HCT116 (cell line): ENCODE results near the gene IL11RA. TPM values are rescaled to one million over a fixed set of nuclear protein-coding genes. Genes with fewer than 3 reads are reported as not detected.

Source experiments
- ATAC-seq: fragments of 200-7000 bp; cut with Tn5 transposase; 2 replicates; pipeline ENCODE4 v1.9.1; 2020; ENCODE audit warnings: mild to moderate bottlenecking, moderate library complexity
- BruUV-seq: library from RNA; stranded (reverse); fragments of 400-500 nt; replicated peaks from 2 replicates; lab custom pipeline; 2021; lab: Mats Ljungman, UMichigan
- CTCF ChIA-PET: fragments of 300-600 bp; sonication (Branson Sonifier 250); formaldehyde crosslinking; loops from one replicate; lab custom pipeline; 2021; ENCODE audit warnings: antibody characterized with exemption; lab: Charles Lee
- POLR2A ChIA-PET: fragments of 300-600, 350-600 bp; sonication (Branson Sonifier 250); formaldehyde crosslinking; loops from one replicate; lab custom pipeline; 2021; ENCODE audit warnings: antibody characterized with exemption; lab: Charles Lee
- RAD21 ChIA-PET, 2 experiments: fragments of 300-600 bp; sonication (Branson Sonifier 250); formaldehyde crosslinking; loops; one replicate each; lab custom pipeline; 2023; ENCODE audit warnings: low total read pairs in 2 of 2; ENCODE audit not compliant: uncharacterized antibody in 2 of 2, unreplicated experiment in 2 of 2, low non-redundant PET in 1 of 2; lab: Charles Lee
- DNase-seq: peaks from one replicate; pipeline ENCODE4 v3.0.0-alpha.2; 2010; ENCODE audit warnings: low read depth, low spot score
- H2AFZ ChIP-seq: fragments of 200-600 bp; shearing (Covaris generic), sonication (generic); 2 replicates; pipeline ENCODE4 v1.6.1; 2017; ENCODE audit warnings: low read depth, mixed run types, mixed read lengths, antibody characterized with exemption, low read length; ENCODE audit not compliant: poor library complexity, severe bottlenecking
- H3K27ac ChIP-seq: 2 replicates; pipeline ENCODE4 v1.5.1; 2012; ENCODE audit warnings: low read depth, low read length
- H3K27me3 ChIP-seq: fragments of 200-600 bp; sonication (generic); 2 replicates; pipeline ENCODE4 v1.6.1; 2016; ENCODE audit warnings: mixed run types, low read length, mixed read lengths; ENCODE audit not compliant: insufficient read depth
- H3K36me3 ChIP-seq, 2 experiments: fragments of 200-500 bp in 1 of 2; fragments of 200-600 bp in 1 of 2; sonication (Bioruptor generic) in 1 of 2; sonication (generic) in 1 of 2; 2 replicates each; pipeline versions ENCODE4 v1.5.1 to v1.6.1; 2014 to 2016; ENCODE audit warnings: low read length in 2 of 2, inconsistent platforms in 1 of 2, mixed read lengths in 1 of 2, mixed run types in 1 of 2; ENCODE audit not compliant: insufficient read depth in 2 of 2, control insufficient read depth in 1 of 2
- H3K4me1 ChIP-seq, 2 experiments: fragments of 200-600 bp in 1 of 2; sonication (generic) in 1 of 2; 2 replicates each; pipeline versions ENCODE4 v1.5.1 to v1.6.1; 2012 to 2017; ENCODE audit warnings: low read length in 2 of 2, inconsistent platforms in 1 of 2, mild to moderate bottlenecking in 1 of 2, mixed read lengths in 1 of 2, mixed run types in 1 of 2, moderate library complexity in 1 of 2; ENCODE audit not compliant: insufficient read depth in 2 of 2, control insufficient read depth in 1 of 2
- H3K4me2 ChIP-seq: fragments of 200-600 bp; sonication (generic); 2 replicates; pipeline ENCODE4 v1.6.1; 2017; ENCODE audit warnings: mixed run types, low read length, mixed read lengths
- H3K4me3 ChIP-seq, 2 experiments: fragments of 200-600 bp in 1 of 2; sonication (generic) in 1 of 2; replicated peaks in 1 of 2; 2 replicates each; pipeline ENCODE4 v1.5.1; 2011 to 2016; ENCODE audit warnings: low read length in 2 of 2, control low read depth in 1 of 2, low read depth in 1 of 2, mild to moderate bottlenecking in 1 of 2, mixed read lengths in 1 of 2, mixed run types in 1 of 2
- H3K79me2 ChIP-seq: fragments of 200-600 bp; sonication (generic); 2 replicates; pipeline ENCODE4 v1.6.1; 2017; ENCODE audit warnings: mild to moderate bottlenecking, mixed run types, low read length, moderate library complexity, mixed read lengths; ENCODE audit not compliant: insufficient read depth
- H3K9ac ChIP-seq: fragments of 200-600 bp; sonication (generic); 2 replicates; pipeline ENCODE4 v1.6.1; 2016; ENCODE audit warnings: low read length, mixed read lengths
- H3K9me2 ChIP-seq: fragments of 200-600 bp; sonication (generic), shearing (Covaris generic); 2 replicates; pipeline ENCODE4 v1.6.1; 2017; ENCODE audit warnings: mixed run types, mild to moderate bottlenecking, moderate library complexity; ENCODE audit not compliant: insufficient read depth
- H3K9me3 ChIP-seq, 2 experiments: fragments of 200-500 bp in 1 of 2; fragments of 200-600 bp in 1 of 2; sonication (Bioruptor generic) in 1 of 2; sonication (generic) in 1 of 2; 2 replicates each; pipeline ENCODE4 v1.6.1; 2014 to 2017; ENCODE audit warnings: low read length in 2 of 2, mixed read lengths in 2 of 2, inconsistent platforms in 1 of 2, low read depth in 1 of 2, mild to moderate bottlenecking in 1 of 2, mixed run types in 1 of 2, moderate library complexity in 1 of 2; ENCODE audit not compliant: control insufficient read depth in 1 of 2, insufficient read depth in 1 of 2
- H4K20me1 ChIP-seq: fragments of 200-600 bp; sonication (generic), shearing (Covaris generic); 2 replicates; pipeline ENCODE4 v1.6.1; 2017; ENCODE audit warnings: mixed run types, mild to moderate bottlenecking, moderate library complexity; ENCODE audit not compliant: insufficient read depth
- CBX3 ChIP-seq: IDR thresholded peaks from 2 replicates; pipeline ENCODE4 v1.6.1; 2012; ENCODE audit warnings: low read depth
- EGR1 ChIP-seq: IDR thresholded peaks from 2 replicates; pipeline ENCODE4 v1.6.1; 2012; ENCODE audit warnings: low read depth
- ELF1 ChIP-seq: IDR thresholded peaks from 2 replicates; pipeline ENCODE4 v1.6.1; 2012; ENCODE audit warnings: low read depth, borderline replicate concordance
- EZH2phosphoT487 ChIP-seq: fragments of 200-600 bp; IDR thresholded peaks from 2 replicates; pipeline ENCODE4 v1.6.1; 2018; ENCODE audit warnings: antibody characterized with exemption, borderline replicate concordance
- POLR2A ChIP-seq: IDR thresholded peaks from 2 replicates; pipeline ENCODE4 v1.7.0; 2011; ENCODE audit warnings: borderline replicate concordance; ENCODE audit not compliant: insufficient read depth, insufficient read length; ENCODE audit errors: extremely low read depth
- REST ChIP-seq: IDR thresholded peaks from 2 replicates; pipeline ENCODE4 v1.6.1; 2012; ENCODE audit warnings: low read depth
- SP1 ChIP-seq: IDR thresholded peaks from 2 replicates; pipeline ENCODE4 v1.6.1; 2012; ENCODE audit warnings: low read depth
- YY1 ChIP-seq: IDR thresholded peaks from 2 replicates; pipeline ENCODE4 v1.6.1; 2011; ENCODE audit warnings: low read length, low read depth, moderate library complexity, mild to moderate bottlenecking; ENCODE audit not compliant: insufficient replicate concordance; ENCODE audit errors: extremely low read depth
- ZBTB33 ChIP-seq: IDR thresholded peaks from 2 replicates; pipeline ENCODE4 v1.6.1; 2011; ENCODE audit warnings: mild to moderate bottlenecking, low read length, moderate library complexity; ENCODE audit not compliant: insufficient replicate concordance; ENCODE audit errors: extremely low read depth
- intact Hi-C: fragments of 100-400 bp; cut with micrococcal nuclease; formaldehyde crosslinking; loops from 2 replicates; pipeline ENCODE4 v1.10.0; 2022
- total RNA-seq: library from RNA; stranded (reverse); gene quantifications from one replicate; pipeline ENCODE4 v1.2.1, GENCODE V29; 2021; ENCODE audit not compliant: unreplicated experiment

The IL11RA gene
- total RNA-seq, 1 experiment from 2014 or later: 10.6 TPM

GRCh38 chr9:34687276-34688030 lies 35.5 kb downstream of the IL11RA start:
- Histone ChIP-seq H3K4me3 (no peak overlapping the region), H3K36me3 (no peaks in the 10 kb centered on the region), H3K4me1 (no peaks in the 10 kb centered on the region), H3K27ac (no peak overlapping the region), H3K9me2 (no peaks in the 10 kb centered on the region), H3K9me3 (no peaks in the 10 kb centered on the region), H3K27me3 (no peaks in the 10 kb centered on the region), H3K9ac (no peak overlapping the region), H3K79me2 (no peaks in the 10 kb centered on the region), H4K20me1 (no peaks in the 10 kb centered on the region), H2AFZ (no peak overlapping the region), H3K4me2 (no peak overlapping the region)
- POLR2A ChIA-PET: no interaction called here
- no TSS peak for BruUV-seq
- no peak for DNase-seq
- ATAC-seq: no peak
- RAD21 ChIA-PET: no interaction called here
- TF ChIP-seq POLR2A: no peak
- TF ChIP-seq ELF1: no peak
- no peak for TF ChIP-seq EZH2phosphoT487
- intact Hi-C loops: no loop called here
- CTCF ChIA-PET: interaction anchor here (2.9 kb wide), 1 partner anchor 15 kb away, joined by 7 read pairs; no protein-coding TSS in a partner anchor

- Histone ChIP-seq H3K27ac (no peak overlapping the region), H4K20me1 (no peaks in the 10 kb centered on the region), H3K9ac (no peak overlapping the region), H3K36me3 (no peaks in the 10 kb centered on the region), H3K4me2 (no peak overlapping the region), H3K4me1 (no peaks in the 10 kb centered on the region), H3K27me3 (no peaks in the 10 kb centered on the region), H3K9me3 (no peaks in the 10 kb centered on the region), H2AFZ (no peak overlapping the region), H3K79me2 (no peaks in the 10 kb centered on the region), H3K9me2 (no peaks in the 10 kb centered on the region), H3K4me3 (no peak overlapping the region)
- ChIA-PET CTCF (interaction anchor here (1.6 to 2.9 kb wide), 2 partner anchors 14 kb away, joined by 7 read pairs; no protein-coding TSS in a partner anchor), RAD21 (no interaction called here), POLR2A (no interaction called here)
- intact Hi-C loops: no loop called here
- no TSS peak for BruUV-seq
- ATAC-seq (no peak), DNase-seq (no peak)
- TF ChIP-seq SP1: no peak
- TF ChIP-seq REST: no peak
- TF ChIP-seq YY1: no peak
- no peak for TF ChIP-seq ZBTB33
- no peak for TF ChIP-seq EZH2phosphoT487
- no peak for TF ChIP-seq CBX3
- TF ChIP-seq EGR1: no peak
- TF ChIP-seq ELF1: no peak
- TF ChIP-seq POLR2A: no peak
Observed at GRCh38 chr9:34688329-34689115, 36.5 kb downstream of the IL11RA start.
